HepG2 (cell line): Measurements from ENCODE around the gene HAT1. TPM values are rescaled to one million over a fixed set of nuclear protein-coding genes. Genes with fewer than 3 reads are reported as not detected.

Source experiments
- ATAC-seq: fragments of 200-7000 bp; cut with Tn5 transposase; 3 replicates; pipeline ENCODE4 v1.9.1; 2020; ENCODE audit warnings: mild to moderate bottlenecking, moderate library complexity
- BruUV-seq: library from RNA; stranded (reverse); fragments of 400-500 nt; replicated peaks from 2 replicates; lab custom pipeline; 2021; lab: Mats Ljungman, UMichigan
- CTCF ChIA-PET: fragments of 300-600 bp; formaldehyde crosslinking; extraction: SDS; loops from one replicate; lab custom pipeline; 2021; ENCODE audit warnings: low total read pairs, inconsistent platforms, low intra/inter-chr PET ratio; lab: Yijun Ruan, JAX
- POLR2A ChIA-PET: fragments of 350-600 bp; sonication (Branson Sonifier 250); formaldehyde crosslinking; loops from one replicate; lab custom pipeline; 2020; ENCODE audit warnings: antibody characterized with exemption, inconsistent platforms; lab: Yijun Ruan, JAX
- DNase-seq: peaks from one replicate; pipeline ENCODE4 v3.0.0-alpha.2; 2015; ENCODE audit warnings: low spot score
- FAIRE-seq: peaks from 3 replicates; lab custom pipeline; 2011; peaks lifted over from hg19 to GRCh38; lab: Jason Lieb, UNC
- H2AFZ ChIP-seq: one replicate; pipeline ENCODE4 v1.6.1; 2011; ENCODE audit warnings: low read length, inconsistent platforms
- H3K27ac ChIP-seq: fragments of 300-600 bp; 3 replicates; pipeline ENCODE4 v1.8.0; 2011; ENCODE audit warnings: mixed run types, mild to moderate bottlenecking, mixed read lengths, low read length, inconsistent platforms; ENCODE audit not compliant: insufficient read depth; ENCODE audit errors: extremely low read length
- H3K27me3 ChIP-seq, 2 experiments: fragments of 200-600 bp in 1 of 2; 2 replicates in 1 of 2; 3 replicates in 1 of 2; pipeline versions ENCODE4 v1.6.0 to v1.8.0; 2011; ENCODE audit warnings: low read length in 2 of 2, mild to moderate bottlenecking in 2 of 2, moderate library complexity in 2 of 2, inconsistent platforms in 1 of 2; ENCODE audit not compliant: insufficient read depth in 2 of 2, control insufficient read depth in 1 of 2
- H3K36me3 ChIP-seq, 2 experiments: fragments of 200-600 bp in 1 of 2; replicated peaks in 1 of 2; 2 replicates in 1 of 2; 3 replicates in 1 of 2; pipeline versions ENCODE4 v1.5.1 to v1.8.0; 2011; ENCODE audit warnings: low read length in 2 of 2, inconsistent platforms in 1 of 2; ENCODE audit not compliant: insufficient read depth in 2 of 2, control insufficient read depth in 1 of 2
- H3K4me1 ChIP-seq: 2 replicates; pipeline ENCODE4 v1.5.1; 2012; ENCODE audit warnings: low read length, inconsistent platforms; ENCODE audit not compliant: insufficient read depth
- H3K4me2 ChIP-seq: 2 replicates; pipeline ENCODE4 v1.6.0; 2011; ENCODE audit warnings: low read depth, low read length, inconsistent platforms
- H3K4me3 ChIP-seq, 3 experiments: fragments of 200-600 bp in 1 of 3; sonication (generic), shearing (Covaris generic) in 1 of 3; replicated peaks in 1 of 3; 2 replicates each; pipeline ENCODE4 v1.5.1; 2011 to 2016; ENCODE audit warnings: low read length in 3 of 3, inconsistent platforms in 2 of 3, low read depth in 2 of 3, mild to moderate bottlenecking in 2 of 3, control low read depth in 1 of 3, mixed read lengths in 1 of 3; ENCODE audit not compliant: insufficient read depth in 1 of 3
- H3K79me2 ChIP-seq: one replicate; pipeline ENCODE4 v1.6.1; 2011; ENCODE audit warnings: low read length, inconsistent platforms; ENCODE audit not compliant: insufficient read depth
- H3K9ac ChIP-seq: 2 replicates; pipeline ENCODE4 v1.6.0; 2011; ENCODE audit warnings: mild to moderate bottlenecking, low read depth, low read length, inconsistent platforms; ENCODE audit not compliant: insufficient read depth
- H3K9me3 ChIP-seq: 2 replicates; pipeline ENCODE4 v1.5.1; 2012; ENCODE audit warnings: mild to moderate bottlenecking, low read length
- H4K20me1 ChIP-seq: 2 replicates; pipeline ENCODE4 v1.6.0; 2011; ENCODE audit warnings: inconsistent platforms, mild to moderate bottlenecking, low read length, moderate library complexity; ENCODE audit not compliant: insufficient read depth
- KIAA2018 ChIP-seq: sonication (generic); formaldehyde crosslinking; IDR thresholded peaks from 2 replicates; pipeline ENCODE4 v1.5.0; 2020; ENCODE audit warnings: mild to moderate bottlenecking, missing genetic modification reagents, borderline replicate concordance
- NR3C1 ChIP-seq: sonication (generic); formaldehyde crosslinking; IDR thresholded peaks from 2 replicates; pipeline ENCODE4 v1.4.0; 2020; ENCODE audit warnings: missing genetic modification reagents
- RAD21 ChIP-seq: fragments of 450-650 bp; formaldehyde crosslinking; IDR thresholded peaks from 2 replicates; pipeline ENCODE4 v1.5.0; 2020; ENCODE audit warnings: mild to moderate bottlenecking
- SIX1 ChIP-seq: sonication (generic); formaldehyde crosslinking; IDR thresholded peaks from 2 replicates; pipeline ENCODE4 v1.4.0; 2020; ENCODE audit warnings: missing genetic modification reagents, borderline replicate concordance
- TRIM24 ChIP-seq: sonication (generic); formaldehyde crosslinking; IDR thresholded peaks from 2 replicates; pipeline ENCODE4 v1.8.0; 2022; ENCODE audit warnings: mild to moderate bottlenecking, missing genetic modification reagents
- ZBTB20 ChIP-seq: sonication (generic); formaldehyde crosslinking; IDR thresholded peaks from 2 replicates; pipeline ENCODE4 v1.8.1; 2023; ENCODE audit warnings: missing genetic modification reagents, low read depth, mild to moderate bottlenecking, borderline replicate concordance
- ZNF121 ChIP-seq: sonication (generic); formaldehyde crosslinking; IDR thresholded peaks from 2 replicates; pipeline ENCODE4 v1.5.0; 2020; ENCODE audit warnings: mild to moderate bottlenecking, missing genetic modification reagents
- WGBS: methylation state at CpG from one replicate; pipeline ENCODE4 v1.1.6; 2017; ENCODE audit warnings: low lambda C conversion rate; 5-methylcytosine and 5-hydroxymethylcytosine counted together
- in situ Hi-C: cut with HindIII; loops from 2 replicates; pipeline ENCODE4 v1.10.0; 2017; ENCODE audit warnings: low pct_unique_long_range_greater_than_20kb; ENCODE audit not compliant: extremely low pct_ligation_motif_present
- intact Hi-C: fragments of 100-400 bp; cut with micrococcal nuclease; formaldehyde crosslinking; loops from one replicate; pipeline ENCODE4 v1.10.0; 2022; ENCODE audit not compliant: unreplicated experiment
- polyA plus RNA-seq, 8 experiments: library from polyadenylated mRNA; depleted of rRNA in 3 of 8; stranded (reverse) in 7 of 8; unstranded in 1 of 8; fragments of >200 nt; fragmentation: Illumina TruSeq in 4 of 8; extraction: Trizol in 4 of 8; gene quantifications; 2 replicates each; pipeline versions ENCODE4 v1.2.1 to v1.2.3, GENCODE V29; 2011 to 2016; ENCODE audit warnings: low read depth in 4 of 8, missing spikeins in 1 of 8, mixed read lengths in 1 of 8; ENCODE audit not compliant: insufficient read depth in 1 of 8
- total RNA-seq, 5 experiments: library from RNA; depleted of rRNA; stranded (reverse); fragments of >200 nt; fragmentation: Illumina TruSeq; extraction: Trizol; gene quantifications; 2 replicates each; pipeline ENCODE4 v1.2.3, GENCODE V29; 2016; ENCODE audit warnings: low read depth in 1 of 5

Gene HAT1
- total and polyA plus RNA-seq, 2 of the 13 experiments (the other 11 are each of a cell fraction or from before 2014, with no cell fraction given) = 45.4 to 119 TPM

- TF ChIP-seq RAD21 (CRISPR knock-in tag) = peak; percentile 56
Observed at GRCh38 chr2:171957061-171957460, 34.8 kb downstream of the HAT1 start (continued).

GRCh38 chr2:171958475-171958874, 36.2 kb downstream of the HAT1 start:
- Histone ChIP-seq H2AFZ (no peak overlapping the region), H3K4me3 (no peak overlapping the region), H3K9me3 (no peaks in the 10 kb centered on the region), H3K4me1 (peaks cover 12% of the 10 kb centered on the region; the same call in 1 of the 2 replicates), H3K36me3 (peaks cover 4 to 12% of the 10 kb centered on the region in 2 experiments; a peak in 4 of 5 replicates), H3K9ac (no peak overlapping the region), H3K27ac (no peak overlapping the region), H3K79me2 (no peaks in the 10 kb centered on the region), H3K27me3 (no peaks in the 10 kb centered on the region), H4K20me1 (no peaks in the 10 kb centered on the region), H3K4me2 (no peak overlapping the region)
- DNase-seq = no peak
- in situ Hi-C loops (loop anchor here (5.0 kb wide), 1 partner anchor 149 kb away; no protein-coding TSS in a partner anchor), intact Hi-C loops (no loop called here)
- 98% methylated on average over 3 of the region's 3 CpGs for WGBS
- CTCF ChIA-PET = interaction anchor here (2.5 kb wide), 1 partner anchor 145 kb away, joined by 14 read pairs; the partner anchor contains the start of gene DLX2
- no peak for FAIRE-seq
- ATAC-seq = no peak
- TF ChIP-seq TRIM24 (CRISPR knock-in tag) = no peak
- TF ChIP-seq ZNF121 (CRISPR knock-in tag) = peak; percentile 24; the same call in 1 of the 2 replicates
- BruUV-seq = no TSS peak
- POLR2A ChIA-PET = no interaction called here

- 94% methylated on average over 2 of the region's 2 CpGs for WGBS
- TF ChIP-seq ZBTB20 = no peak
- no peak for TF ChIP-seq KIAA2018 (CRISPR knock-in tag)
- no peak for TF ChIP-seq NR3C1 (CRISPR knock-in tag)
- TF ChIP-seq SIX1 (CRISPR knock-in tag) = no peak
Observed at GRCh38 chr2:171959998-171960397, 37.7 kb downstream of the HAT1 start.

More at GRCh38 chr2:171959998-171960397, 37.7 kb downstream of the HAT1 start:
- H3K9me3 ChIP-seq = no peaks in the 10 kb centered on the region
- H3K79me2 ChIP-seq = no peaks in the 10 kb centered on the region
- H3K4me3 ChIP-seq = no peak overlapping the region
- no peak overlapping the region for H2AFZ ChIP-seq
- H3K27ac ChIP-seq = no peak overlapping the region
- intact Hi-C loops (no loop called here), in situ Hi-C loops (loop anchor here (5.0 kb wide), 1 partner anchor 147 kb away; no protein-coding TSS in a partner anchor)
- H3K36me3 ChIP-seq = peaks cover 4% of the 10 kb centered on the region in 2 experiments; a peak in 3 of 5 replicates
- FAIRE-seq (no peak), DNase-seq (no peak), ATAC-seq (no peak)
- no TSS peak for BruUV-seq
- no peaks in the 10 kb centered on the region for H4K20me1 ChIP-seq
- H3K27me3 ChIP-seq = no peaks in the 10 kb centered on the region
- ChIA-PET CTCF (no interaction called here), POLR2A (no interaction called here)
- no peak overlapping the region for H3K4me2 ChIP-seq
- no peak overlapping the region for H3K9ac ChIP-seq
- H3K4me1 ChIP-seq = peaks cover 18% of the 10 kb centered on the region
